ENCODE results near the gene ZNF317.
A peak's percentile ranks its signal among the peaks of the same experiment; 100 is the strongest.
"Not testable (repeated sequence)": the region's sequence is repeated elsewhere in the genome, so short reads cannot be mapped to it uniquely, and the experiment has no call there.

Gene ZNF317

DNA sequence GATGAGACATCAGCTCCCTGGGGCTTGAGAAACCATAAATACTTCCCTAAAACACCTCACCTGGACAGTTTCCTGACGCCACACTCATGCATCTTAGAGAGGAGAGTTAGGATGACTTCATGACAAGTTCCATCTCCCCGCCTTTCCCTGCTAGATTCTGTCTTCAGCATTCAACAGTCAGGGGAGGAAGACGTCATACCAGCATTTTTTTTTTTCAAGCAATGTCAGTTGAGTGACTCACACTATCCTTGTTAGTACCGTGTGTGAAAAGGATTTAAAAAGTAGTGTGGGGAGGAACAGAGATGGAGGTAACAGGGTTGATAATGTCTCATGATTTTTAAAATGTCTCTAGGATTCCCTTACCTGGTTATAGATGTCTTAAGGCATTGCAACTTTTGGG is 38.7 kb downstream of the ZNF317 start, which contains the start of gene OR7D2:
OR7D2 (plus strand) TSS at position 79 of the 400 bp plus-strand sequence. CDS start 6,803 bp downstream, outside the sequence.
- DNase-seq, result no peak

DNA sequence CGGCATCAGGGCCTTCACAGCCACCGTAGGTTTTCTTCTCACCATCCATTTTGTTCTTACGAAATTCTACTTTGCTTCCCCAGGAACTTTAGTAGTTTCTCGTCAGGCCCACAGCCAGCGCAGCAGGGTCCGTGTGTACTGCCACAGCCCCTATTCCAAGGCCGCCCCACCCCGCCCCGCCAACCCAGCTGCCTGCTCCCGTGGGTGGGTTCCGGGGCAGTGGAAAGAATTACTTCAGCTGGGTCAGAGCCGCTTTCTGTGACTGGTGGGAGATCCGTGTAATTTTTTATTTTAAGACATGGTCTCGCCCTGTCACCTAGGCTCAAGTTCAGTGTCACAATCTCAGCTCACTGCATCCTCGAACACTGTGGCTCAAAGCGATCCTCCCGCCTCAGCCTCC is 42.8 kb downstream of the ZNF317 start:
- DNase-seq, result no peak

DNA sequence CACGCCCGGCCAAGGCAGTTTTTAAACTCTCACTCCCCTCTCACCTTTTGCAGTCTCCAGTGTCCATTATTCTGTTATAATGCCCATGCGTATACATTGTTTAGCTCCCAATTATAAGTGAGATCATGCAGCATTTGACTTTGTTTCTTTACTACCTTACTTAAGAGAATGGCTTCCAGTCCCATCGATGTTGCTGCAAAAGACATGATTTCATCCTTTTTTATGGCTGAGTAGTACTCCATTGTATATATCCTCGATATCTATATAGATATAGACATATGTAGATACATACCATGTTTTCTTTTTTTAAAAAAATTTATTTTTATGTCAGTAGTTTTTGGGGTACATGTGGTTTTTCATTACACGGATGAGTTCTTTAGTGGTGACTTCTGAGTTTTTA is 47.0 kb downstream of the ZNF317 start:
- DNase-seq, result no peak

DNA sequence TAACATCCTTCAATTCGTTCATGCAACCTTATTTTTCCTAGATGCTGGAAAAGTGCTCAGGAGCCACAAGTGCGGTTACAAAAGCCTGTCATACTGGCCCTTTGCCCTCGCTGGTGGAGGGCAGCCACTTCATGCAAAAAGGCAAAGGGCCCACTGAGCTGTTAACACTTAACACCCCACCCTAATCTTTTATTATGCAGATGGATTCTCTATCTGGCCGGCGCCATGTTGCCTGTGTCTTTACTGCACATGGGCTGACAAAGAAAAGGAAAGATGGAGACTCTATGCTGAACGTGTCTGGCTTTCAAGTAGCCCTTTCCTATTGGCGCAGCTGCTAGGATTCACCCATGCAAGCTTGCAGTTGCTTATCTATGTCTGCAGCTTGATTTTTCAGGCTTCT is 49.3 kb downstream of the ZNF317 start:
- no peak for DNase-seq

DNA sequence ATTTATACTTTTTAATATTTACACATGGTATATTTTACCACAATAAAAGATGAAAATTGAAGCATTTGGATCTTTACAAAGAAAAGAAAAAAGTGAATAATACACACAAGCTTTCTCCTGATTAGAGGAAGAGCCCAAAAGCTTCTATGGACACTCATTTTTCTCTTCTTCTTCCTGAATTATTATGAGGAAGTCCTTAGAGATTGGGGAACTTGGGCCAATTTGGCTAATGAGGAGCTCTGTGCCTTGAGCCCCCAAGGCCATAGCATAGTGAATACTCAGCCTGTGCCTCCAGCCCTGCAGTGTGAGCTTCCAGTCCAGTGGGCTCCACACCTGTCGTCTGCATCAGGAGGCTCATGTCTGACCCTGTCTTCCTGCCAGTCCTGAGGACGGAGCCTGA is 57.8 kb downstream of the ZNF317 start:
- DNase-seq, result not testable (repeated sequence)

DNA sequence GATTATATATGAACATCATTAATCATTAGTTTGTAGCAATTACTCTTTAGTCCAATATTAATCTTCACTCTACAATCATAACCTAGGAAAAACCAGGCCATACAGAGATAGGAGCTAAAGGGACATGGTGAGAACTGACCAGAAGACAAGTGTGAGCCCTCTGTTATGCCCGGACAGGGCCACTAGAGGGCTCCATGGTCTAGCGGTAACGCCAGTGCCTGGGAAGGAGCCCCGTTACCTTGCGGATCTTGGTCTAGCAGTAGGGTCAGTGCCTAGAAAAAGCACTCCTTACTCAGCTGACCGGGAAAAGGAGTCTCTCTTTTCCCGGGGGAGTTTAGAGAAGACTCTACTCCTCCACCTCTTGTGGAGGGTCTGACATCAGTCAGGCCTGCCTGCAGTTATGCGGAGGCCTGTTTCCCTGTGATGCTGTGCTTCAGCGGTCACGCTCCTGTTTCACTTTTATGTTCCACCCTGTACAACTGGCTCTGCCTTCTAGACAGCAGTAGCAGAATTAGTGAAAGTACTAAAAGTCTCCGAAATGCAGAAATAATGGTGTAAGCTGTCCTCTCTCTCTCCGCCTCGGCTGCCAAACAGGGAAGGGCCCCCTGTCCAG is 65.4 kb downstream of the ZNF317 start:
- DNase-seq, result peak; percentile 34

All from NK-92 treated with Interleukin-12 subunit alpha and Interleukin-12 subunit beta, amount 100 ng/mL, for 24 hours (cell line).